PC-3 (cell line): Measurements from ENCODE around the gene PGM2L1. TPM values are rescaled to one million over a fixed set of nuclear protein-coding genes. Genes with fewer than 3 reads are reported as not detected.

ENCODE experiments used
- ATAC-seq: fragments of 200-7000 bp; cut with Tn5 transposase; 2 replicates; pipeline ENCODE4 v1.9.1; 2020; ENCODE audit warnings: mild to moderate bottlenecking, moderate library complexity
- BruUV-seq: library from RNA; stranded (reverse); fragments of 400-500 nt; replicated peaks from 2 replicates; lab custom pipeline; 2021; lab: Mats Ljungman, UMichigan
- CTCF ChIA-PET: fragments of 300-600 bp; sonication (Branson Sonifier 250); formaldehyde crosslinking; loops from one replicate; lab custom pipeline; 2022; ENCODE audit warnings: antibody characterized with exemption; lab: Charles Lee
- POLR2A ChIA-PET: fragments of 300-600 bp; sonication (Branson Sonifier 250); formaldehyde crosslinking; loops from one replicate; lab custom pipeline; 2022; ENCODE audit warnings: antibody characterized with exemption; ENCODE audit not compliant: unreplicated experiment; lab: Charles Lee
- DNase-seq: peaks from one replicate; pipeline ENCODE4 v3.0.0-alpha.2; 2015
- H2AFZ ChIP-seq: fragments of 300-600 bp; sonication (generic); 2 replicates; pipeline ENCODE4 v1.6.0; 2016; ENCODE audit warnings: antibody characterized with exemption, low read length
- H3F3A ChIP-seq: fragments of 300-600 bp; sonication (generic); one replicate; pipeline ENCODE4 v1.6.0; 2017; ENCODE audit warnings: antibody characterized with exemption, low read length, control low read depth, mild to moderate bottlenecking; ENCODE audit not compliant: unreplicated experiment
- H3K27ac ChIP-seq: fragments of 300-600 bp; sonication (generic); 2 replicates; pipeline ENCODE4 v1.5.1; 2016; ENCODE audit warnings: mild to moderate bottlenecking, low read length
- H3K27me3 ChIP-seq: fragments of 300-600 bp; sonication (generic); 2 replicates; pipeline ENCODE4 v1.6.1; 2016; ENCODE audit warnings: low read length, mixed read lengths
- H3K36me3 ChIP-seq: fragments of 300-600 bp; sonication (generic); 2 replicates; pipeline ENCODE4 v1.6.1; 2016; ENCODE audit warnings: low read depth, mixed run types, low read length, mixed read lengths
- H3K4me1 ChIP-seq: fragments of 300-600 bp; sonication (generic); 2 replicates; pipeline ENCODE4 v1.5.1; 2016; ENCODE audit warnings: low read length; ENCODE audit not compliant: insufficient read depth
- H3K4me2 ChIP-seq: fragments of 300-600 bp; sonication (generic); 2 replicates; pipeline ENCODE4 v1.6.0; 2016; ENCODE audit warnings: low read length
- H3K4me3 ChIP-seq: fragments of 300-600 bp; sonication (generic); 2 replicates; pipeline ENCODE4 v1.5.1; 2016; ENCODE audit warnings: mild to moderate bottlenecking, low read length, mixed read lengths
- H3K79me2 ChIP-seq: fragments of 300-600 bp; sonication (generic); 2 replicates; pipeline ENCODE4 v1.6.1; 2017; ENCODE audit warnings: low read length, mixed read lengths
- H3K9ac ChIP-seq: fragments of 300-600 bp; sonication (generic); 2 replicates; pipeline ENCODE4 v1.6.0; 2016; ENCODE audit warnings: mild to moderate bottlenecking, low read length
- H3K9me2 ChIP-seq: fragments of 300-600 bp; sonication (generic); replicated peaks from 2 replicates; pipeline ENCODE4 v1.6.1; 2016; ENCODE audit warnings: mixed run types, low read length, mixed read lengths
- H3K9me3 ChIP-seq: fragments of 300-600 bp; sonication (generic); 2 replicates; pipeline ENCODE4 v1.6.1; 2016; ENCODE audit warnings: low read length, mixed read lengths
- H4K20me1 ChIP-seq: fragments of 300-600 bp; sonication (generic); 2 replicates; pipeline ENCODE4 v1.6.1; 2016; ENCODE audit warnings: low read length, mixed read lengths
- CTCF ChIP-seq: fragments of 300-600 bp; sonication (generic); conservative IDR thresholded peaks from 2 replicates; pipeline ENCODE4 v1.5.1; 2017; ENCODE audit warnings: antibody characterized with exemption, low read depth, mild to moderate bottlenecking, low read length
- EZH2 ChIP-seq: fragments of 300-600 bp; sonication (generic); IDR thresholded peaks from one replicate; pipeline ENCODE4 v1.6.1; 2017; ENCODE audit warnings: antibody characterized with exemption, mild to moderate bottlenecking, low read length; ENCODE audit not compliant: unreplicated experiment
- EZH2phosphoT487 ChIP-seq: fragments of 300-600 bp; sonication (generic); IDR thresholded peaks from 2 replicates; pipeline ENCODE4 v1.6.1; 2018; ENCODE audit warnings: mild to moderate bottlenecking, antibody characterized with exemption, low read length, borderline replicate concordance
- intact Hi-C: fragments of 100-400 bp; cut with micrococcal nuclease; formaldehyde crosslinking; loops from 2 replicates; pipeline ENCODE4 v1.9.0; 2023
- total RNA-seq: library from RNA; depleted of rRNA; stranded (reverse); fragments of >200 nt; gene quantifications from 2 replicates; pipeline ENCODE4 v1.2.3, GENCODE V29; 2014

PGM2L1 gene
- total RNA-seq, 1 experiment from 2014 or later, result 1.9 TPM

GRCh38 chr11:74442636-74443035 is 44.4 kb upstream of the PGM2L1 start:
- CTCF ChIA-PET, result interaction anchor here (1.1 to 2.2 kb wide), 3 partner anchors 52 to 187 kb away, joined by 4 to 10 read pairs (median 8); no protein-coding TSS in a partner anchor
- 0 out of 2 replicates have a peak overlapping the region, but pooled peaks have one; percentile 28 for H2AFZ ChIP-seq
- BruUV-seq, result no TSS peak
- ATAC-seq (peak; percentile 84), DNase-seq (peak; percentile 80)
- peak overlapping the region; percentile 77 for H3K27ac ChIP-seq
- H3K9me2 ChIP-seq, result no peaks in the 10 kb centered on the region
- no peaks in the 10 kb centered on the region for H3K9me3 ChIP-seq
- no peaks in the 10 kb centered on the region for H3K27me3 ChIP-seq
- H3K79me2 ChIP-seq, result no peaks in the 10 kb centered on the region
- TF ChIP-seq EZH2phosphoT487 (no peak), EZH2 (no peak), CTCF (no peak)
- H3K4me1 ChIP-seq, result peaks cover 18% of the 10 kb centered on the region
- intact Hi-C loops, result loop anchor here (1.0 to 10.0 kb wide), 7 partner anchors 24 to 478 kb away; no protein-coding TSS in a partner anchor
- H3K36me3 ChIP-seq, result no peaks in the 10 kb centered on the region
- POLR2A ChIA-PET, result no interaction called here
- no peak overlapping the region for H3K4me3 ChIP-seq
- no peaks in the 10 kb centered on the region for H4K20me1 ChIP-seq
- peaks cover 3% of the 10 kb centered on the region for H3F3A ChIP-seq
- peak overlapping the region; percentile 63 for H3K4me2 ChIP-seq
- H3K9ac ChIP-seq, result peak overlapping the region; percentile 34; the same call in 1 of the 2 replicates

- CTCF ChIA-PET, result no interaction called here
- H3K4me2 ChIP-seq, result no peak overlapping the region
- peak; percentile 19 for DNase-seq
- H3K27me3 ChIP-seq, result no peaks in the 10 kb centered on the region
- intact Hi-C loops, result no loop called here
- ATAC-seq, result no peak
- H4K20me1 ChIP-seq, result no peaks in the 10 kb centered on the region
- no peak overlapping the region for H2AFZ ChIP-seq
- no peaks in the 10 kb centered on the region for H3K9me3 ChIP-seq
- peaks cover 17% of the 10 kb centered on the region for H3K4me1 ChIP-seq
- no TSS peak for BruUV-seq
- TF ChIP-seq EZH2phosphoT487 (no peak), EZH2 (no peak), CTCF (no peak)
- H3K4me3 ChIP-seq, result no peak overlapping the region
- no peaks in the 10 kb centered on the region for H3K36me3 ChIP-seq
- H3F3A ChIP-seq, result peaks cover 3% of the 10 kb centered on the region
- H3K79me2 ChIP-seq, result no peaks in the 10 kb centered on the region
- POLR2A ChIA-PET, result interaction anchor here (0.5 kb wide), 1 partner anchor 40 kb away, joined by 3 read pairs; no protein-coding TSS in a partner anchor
- H3K27ac ChIP-seq, result no peak overlapping the region
- no peak overlapping the region for H3K9ac ChIP-seq
- H3K9me2 ChIP-seq, result no peaks in the 10 kb centered on the region
Measured at GRCh38 chr11:74438681-74439080, 40.4 kb upstream of the PGM2L1 start.

GRCh38 chr11:74437441-74438042 is 39.3 kb upstream of the PGM2L1 start:
- Histone ChIP-seq H3K4me2 (no peak overlapping the region), H3K27ac (no peak overlapping the region), H3K4me1 (peaks cover 5% of the 10 kb centered on the region), H3K27me3 (no peaks in the 10 kb centered on the region), H3K9me2 (no peaks in the 10 kb centered on the region), H3K4me3 (no peak overlapping the region), H4K20me1 (no peaks in the 10 kb centered on the region), H3K9ac (no peak overlapping the region), H3K79me2 (no peaks in the 10 kb centered on the region), H3F3A (no peaks in the 10 kb centered on the region), H3K9me3 (no peaks in the 10 kb centered on the region), H3K36me3 (no peaks in the 10 kb centered on the region), H2AFZ (no peak overlapping the region)
- ATAC-seq (peak; percentile 57), DNase-seq (peak; percentile 31)
- POLR2A ChIA-PET, result interaction anchor here (0.5 kb wide), 1 partner anchor 20 kb away, joined by 3 read pairs; no protein-coding TSS in a partner anchor
- TF ChIP-seq CTCF (no peak), EZH2phosphoT487 (no peak), EZH2 (no peak)
- intact Hi-C loops, result no loop called here
- BruUV-seq, result no TSS peak
- CTCF ChIA-PET, result no interaction called here
